NCI-H510A (cell line): ENCODE measurements around the gene CYBA.

ENCODE experiments used
- DNase-seq: peaks from one replicate; lab custom pipeline; 2025; lab: John Stamatoyannopoulos, UW

Gene CYBA

DNA sequence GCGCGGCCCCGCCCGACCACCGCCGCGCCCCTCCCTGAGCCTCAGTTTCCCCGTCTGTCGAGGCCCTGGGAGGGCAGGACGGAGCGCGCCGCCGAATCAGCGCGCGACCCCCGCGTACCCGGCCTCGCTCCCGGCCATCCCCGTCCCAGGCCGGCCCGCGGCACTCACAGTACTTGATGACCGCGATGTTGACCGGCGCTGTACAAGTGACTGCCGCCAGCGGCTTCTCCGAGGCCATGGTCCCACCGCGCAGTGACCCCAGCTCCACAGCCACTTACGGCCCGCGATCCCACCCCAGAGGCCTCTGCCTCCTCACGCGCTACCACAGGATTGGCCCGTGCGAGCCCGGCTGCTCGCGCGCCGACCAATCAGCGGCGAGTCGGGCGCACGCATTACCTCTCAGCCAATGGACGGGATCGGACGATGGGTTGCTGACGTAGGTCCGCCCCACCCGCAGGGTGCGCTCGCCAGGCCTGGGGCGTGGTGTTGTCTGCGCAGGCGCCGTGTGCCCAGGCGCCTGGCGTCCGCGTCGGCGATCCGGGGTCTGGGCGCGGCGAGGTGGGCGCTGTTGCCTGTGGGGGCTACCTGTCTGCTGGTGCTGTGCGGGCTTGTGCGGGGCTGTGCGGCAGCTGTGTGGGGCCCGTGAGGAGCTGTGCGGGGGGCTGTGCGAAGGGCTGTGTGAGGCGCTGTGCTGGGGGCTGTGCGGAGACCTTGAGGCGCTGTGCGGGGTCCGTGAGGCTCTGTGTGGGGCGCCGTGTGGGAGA lies 12.2 kb upstream of the CYBA start, which contains the start of gene MVD:
TSS of gene MVD (minus strand) at position 249 of the 764 bp plus-strand sequence. CDS start at position 238, 11 bp downstream.
- DNase-seq, result peak; percentile 80

- DNase-seq, result no peak
Observed at GRCh38 chr16:88662222-88662842, 11.5 kb upstream of the CYBA start.

DNA sequence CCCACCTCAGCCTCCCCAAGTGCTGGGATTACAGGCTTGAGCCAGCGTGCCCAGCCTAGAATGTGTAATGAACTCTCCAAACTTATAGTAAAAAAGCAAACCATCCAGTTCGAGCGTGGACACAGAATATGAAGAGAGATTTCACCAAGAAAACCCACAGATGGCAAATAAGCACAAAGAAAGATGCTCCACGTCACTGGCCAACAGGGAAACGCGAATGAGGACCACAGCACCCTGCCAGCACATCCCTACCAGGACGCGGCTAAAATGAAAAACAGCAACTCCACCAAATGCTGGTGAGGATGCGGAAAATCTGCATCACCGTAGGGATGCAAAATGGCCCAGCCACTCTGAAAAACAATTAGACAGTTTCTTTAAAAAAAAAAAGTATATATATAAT lies 10.6 kb upstream of the CYBA start:
- DNase-seq, result no peak

DNA sequence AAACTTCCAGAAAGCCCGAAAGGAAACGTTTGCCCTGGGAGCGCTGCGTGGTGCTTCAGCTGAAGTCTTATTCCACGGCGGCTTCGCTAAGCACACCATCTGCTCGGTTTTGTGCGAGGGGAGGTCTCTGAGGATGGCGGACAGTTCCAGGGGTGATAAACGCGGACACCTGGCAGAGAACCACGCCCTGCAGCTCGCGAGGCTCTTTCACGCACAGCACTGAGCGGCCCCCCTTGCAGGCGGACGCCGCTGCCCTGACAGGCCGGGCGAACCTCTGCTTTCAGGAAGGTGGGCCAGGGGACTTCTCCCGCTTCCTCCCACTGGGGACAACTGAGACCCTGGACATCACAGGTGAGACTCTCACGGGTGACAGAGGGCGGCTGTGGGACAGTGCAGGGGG lies 8.3 kb upstream of the CYBA start:
- DNase-seq, result no peak

DNA sequence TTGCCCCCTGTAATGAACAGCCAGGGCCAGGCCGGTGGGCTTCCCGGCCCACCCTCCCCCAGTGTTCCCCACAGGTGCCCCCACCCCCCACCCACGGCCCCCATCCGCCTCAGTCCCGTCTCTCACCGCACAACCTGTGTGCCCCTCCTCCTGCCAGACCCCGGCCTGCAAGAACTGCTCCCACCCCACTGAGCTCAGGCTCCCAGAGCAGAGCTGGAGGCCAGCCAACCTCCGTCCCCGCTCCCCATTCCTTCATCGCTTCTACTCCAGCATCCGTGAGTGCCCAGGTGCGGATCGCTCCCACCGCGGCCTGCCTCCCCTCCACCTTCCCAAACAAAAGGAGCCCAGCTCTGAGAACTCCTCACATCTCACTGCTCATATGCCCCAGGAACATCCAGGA lies 7.9 kb upstream of the CYBA start:
- no peak for DNase-seq

DNA sequence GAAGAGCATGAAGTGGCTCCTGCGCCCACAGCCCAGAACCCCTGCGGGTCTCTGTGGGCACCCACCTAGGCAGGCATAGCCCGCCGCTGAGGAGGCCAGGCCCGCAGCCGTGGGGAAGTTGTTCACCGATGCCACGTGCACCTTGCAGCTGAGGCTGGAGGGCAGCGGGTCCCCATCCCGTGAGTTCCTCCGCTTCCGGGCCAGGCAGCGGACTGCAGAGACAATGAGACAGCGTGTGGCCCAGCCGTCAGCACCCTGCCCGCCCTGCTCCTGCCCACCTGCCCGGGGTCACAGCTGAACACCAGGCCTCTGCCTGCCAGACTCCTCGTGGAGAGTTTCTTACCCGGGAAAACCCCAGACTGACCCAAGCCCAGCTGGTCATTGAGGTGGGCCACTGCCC lies 6.5 kb upstream of the CYBA start:
- DNase-seq, result no peak

GRCh38 chr16:88656291-88656980 lies 5.6 kb upstream of the CYBA start:
- DNase-seq, result no peak

GRCh38 chr16:88655733-88656281 lies 5.0 kb upstream of the CYBA start:
- no peak for DNase-seq

- no peak for DNase-seq
Observed at GRCh38 chr16:88655053-88655732, 4.3 kb upstream of the CYBA start.

DNA sequence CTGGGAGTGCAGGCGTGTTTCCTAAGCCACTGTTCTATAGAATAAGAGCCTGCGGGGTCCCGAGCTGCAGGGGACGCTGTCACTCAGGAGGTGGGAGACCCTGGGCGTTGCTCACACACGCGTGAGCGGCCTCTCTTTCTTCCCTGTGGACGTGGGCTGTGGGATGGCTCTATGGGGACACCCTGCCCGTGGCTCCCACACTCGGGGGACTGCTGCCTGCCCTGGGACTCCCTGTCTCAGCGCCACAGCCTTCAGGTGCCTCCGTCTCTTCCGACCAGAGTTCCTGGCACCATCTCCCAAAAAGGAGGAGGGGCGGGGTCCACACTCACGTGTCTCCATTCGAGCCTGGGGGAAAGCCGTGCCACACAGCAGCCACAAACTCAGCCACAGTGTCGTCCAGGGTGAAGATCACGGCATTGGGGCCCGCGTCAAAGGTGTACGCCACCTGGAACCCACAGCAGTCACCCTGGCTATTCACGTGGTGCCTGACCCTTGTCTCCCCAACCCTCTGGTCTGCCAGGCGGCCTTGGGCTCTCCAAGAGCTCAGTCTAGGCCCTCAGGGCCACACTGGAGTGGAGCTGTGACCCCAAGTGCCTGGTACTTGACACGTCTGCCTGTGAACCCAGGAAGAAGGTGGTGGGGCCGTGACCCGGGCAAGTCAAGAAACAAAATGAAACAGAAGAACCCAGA lies 3.7 kb upstream of the CYBA start:
- DNase-seq, result no peak

- no peak for DNase-seq
Observed at GRCh38 chr16:88653596-88654362, 2.9 kb upstream of the CYBA start.

GRCh38 chr16:88653101-88653500 lies 2.2 kb upstream of the CYBA start:
- no peak for DNase-seq

- DNase-seq, result no peak
Observed at GRCh38 chr16:88652762-88653063, 1.9 kb upstream of the CYBA start.

DNA sequence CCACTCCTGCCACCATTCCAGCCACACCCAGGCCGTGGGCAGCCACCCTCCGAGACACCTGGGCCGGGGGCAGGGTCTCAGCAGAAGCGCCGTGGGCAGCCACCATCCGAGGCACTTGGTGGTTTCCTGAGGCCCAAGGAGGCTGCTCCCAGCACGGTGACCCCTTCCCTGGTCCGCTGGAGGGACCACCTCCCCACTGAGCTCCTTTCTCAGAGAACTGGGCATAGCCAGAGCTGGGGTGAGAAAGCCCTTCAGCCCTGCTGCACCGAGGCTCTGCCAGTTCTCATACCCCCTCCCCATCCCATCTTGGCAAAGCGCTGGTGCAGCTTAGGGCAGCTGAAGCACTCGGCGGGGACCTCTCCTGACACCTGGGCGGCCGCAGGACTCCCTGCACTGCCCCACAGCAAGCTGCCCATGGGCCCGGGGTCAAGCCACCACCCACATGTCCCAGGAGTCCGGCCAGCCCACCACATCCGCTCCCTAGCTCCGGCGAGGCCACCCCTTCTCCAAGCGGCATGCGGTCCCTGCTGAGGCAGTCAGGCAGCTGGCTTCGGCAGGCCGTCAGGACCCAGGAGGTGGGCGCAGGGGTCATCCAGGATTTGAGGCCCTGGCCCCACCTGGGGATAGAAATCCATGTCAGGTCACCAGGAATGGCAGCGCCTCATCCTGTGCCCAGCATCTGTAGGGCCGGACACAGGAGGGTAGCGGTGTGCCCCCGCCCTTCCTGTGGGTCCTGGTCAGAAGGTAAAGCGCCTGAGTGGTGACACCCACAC lies 1.3 kb upstream of the CYBA start:
- no peak for DNase-seq

DNA sequence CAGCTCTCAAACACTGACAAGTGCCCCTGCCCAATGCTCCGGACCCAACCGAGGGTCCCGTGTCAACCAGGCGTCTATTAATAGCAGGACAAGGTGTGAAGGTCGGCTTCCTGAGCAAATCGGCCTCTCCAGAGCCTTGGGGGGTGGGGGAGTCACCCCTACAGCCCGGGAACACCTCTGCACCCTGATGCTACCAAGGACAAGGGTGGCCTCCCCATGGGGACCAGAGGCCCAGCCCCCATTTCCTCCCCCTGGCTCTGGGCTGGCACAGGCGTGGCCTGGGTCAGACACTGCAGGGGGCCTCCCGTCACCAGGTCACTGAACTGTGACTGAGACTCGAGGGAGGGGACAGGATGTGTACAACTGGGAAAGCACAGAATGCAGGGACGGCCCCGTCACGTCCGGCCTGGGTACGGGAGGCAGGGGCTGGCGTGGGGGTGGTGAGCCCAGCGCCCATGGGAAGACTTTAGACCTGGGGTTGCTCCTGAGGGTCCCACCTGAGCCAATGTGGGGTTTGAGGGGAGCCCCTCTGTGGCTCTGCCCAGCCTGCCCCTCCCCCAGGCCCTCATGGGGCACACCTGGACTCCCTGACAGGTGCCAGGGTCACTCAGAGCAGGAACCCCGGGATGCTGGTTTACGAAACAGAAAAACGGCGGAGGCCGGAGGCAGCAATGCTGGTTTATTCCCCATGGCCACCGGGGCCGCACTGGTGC lies 579 bp upstream of the CYBA start:
- DNase-seq, result peak; percentile 64

GRCh38 chr16:88649924-88650748 lies 717 bp downstream of the CYBA start:
- DNase-seq, result no peak

GRCh38 chr16:88649195-88649923 lies 1.5 kb downstream of the CYBA start:
- DNase-seq, result no peak
